ENCODE data around the gene CDH13. TPM values are rescaled to one million over a fixed set of nuclear protein-coding genes. Genes with fewer than 3 reads are reported as not detected.

CDH13 gene
- total and polyA plus RNA-seq, 2 of the 8 experiments (the other 6 are each of a cell fraction or from before 2014, with no cell fraction given), result 2.3 to 2.4 TPM

DNA sequence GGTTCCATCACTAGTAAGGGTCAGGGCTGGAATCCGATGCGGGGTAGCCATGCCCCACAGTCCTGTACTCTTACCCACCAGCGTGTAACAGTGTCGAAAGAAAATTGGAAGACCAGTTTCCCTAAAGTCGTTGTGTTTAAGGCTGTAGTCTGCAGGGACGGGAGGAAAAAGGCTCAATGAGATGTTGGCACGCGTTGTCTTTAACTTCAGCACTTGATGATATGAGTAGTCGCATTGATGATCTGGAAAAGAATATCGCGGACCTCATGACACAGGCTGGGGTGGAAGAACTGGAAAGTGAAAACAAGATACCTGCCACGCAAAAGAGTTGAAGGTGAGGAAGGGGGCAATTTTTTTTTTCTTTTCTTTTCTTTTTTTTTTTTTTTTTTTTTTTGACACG is 1182.3 kb downstream of the CDH13 start:
- POLR2A ChIA-PET (ENCODE audit: partially characterized antibody), result interaction anchor here (0.6 kb wide), 1 partner anchor 230 kb away, joined by 3 read pairs; no protein-coding TSS in a partner anchor
- no peak overlapping the region for H3K23ac ChIP-seq (ENCODE audit: insufficient read length)
- H3K4me1 ChIP-seq (replicated peaks in 1 of 4; ENCODE audit: control insufficient read depth in 3 of 4, insufficient read depth in 4 of 4, low read length in 3 of 4), result peaks cover 5 to 21% (median 10%) of the 10 kb centered on the region in 4 experiments
- H4K5ac ChIP-seq (ENCODE audit: insufficient read length, low read depth, low read length), result no peak overlapping the region
- H3K23me2 ChIP-seq (ENCODE audit: low read depth, low read length), result peaks cover 5% of the 10 kb centered on the region
- peak overlapping the region; percentile 87 to 96 (median 94); a peak in 7 of 8 replicates for H3K4me3 ChIP-seq (ENCODE audit: extremely low read depth in 1 of 4, insufficient read depth in 2 of 4, low read depth in 3 of 4, low read length in 4 of 4)
- no peaks in the 10 kb centered on the region; a peak in 1 of 7 replicates for H3K27me3 ChIP-seq (replicated peaks in 1 of 4; ENCODE audit: control insufficient read depth in 3 of 4, extremely low read depth in 1 of 4, insufficient read depth in 3 of 4, low read length in 3 of 4)
- no peak overlapping the region for H3K14ac ChIP-seq (ENCODE audit: insufficient read length)
- H3K79me1 ChIP-seq (ENCODE audit: low read depth, low read length), result peaks cover 6% of the 10 kb centered on the region
- peak overlapping the region; percentile 82 to 100 for H3K4me2 ChIP-seq (ENCODE audit: insufficient read depth in 1 of 2, low read depth in 2 of 2, low read length in 2 of 2)
- H3K56ac ChIP-seq (replicated peaks; ENCODE audit: insufficient read length, low read depth, low read length), result no peak overlapping the region
- CTCF ChIA-PET (ENCODE audit: partially characterized antibody), result no interaction called here
- H4K8ac ChIP-seq (ENCODE audit: extremely low read depth, insufficient read depth, low read length), result no peak overlapping the region
- H2AK5ac ChIP-seq (ENCODE audit: low read depth, low read length), result 0 out of 2 replicates have a peak overlapping the region, but pooled peaks have one; percentile 7
- no peak overlapping the region for H4K91ac ChIP-seq (replicated peaks; ENCODE audit: insufficient read length, low read length)
- no peak overlapping the region for H3K27ac ChIP-seq (ENCODE audit: low read depth, low read length)
- no peak overlapping the region for H2BK120ac ChIP-seq (replicated peaks; ENCODE audit: low read depth, low read length)
- H2BK15ac ChIP-seq (ENCODE audit: low read length), result no peak overlapping the region
- no peak overlapping the region for H2BK5ac ChIP-seq (ENCODE audit: low read depth, low read length)
- H3K4ac ChIP-seq (replicated peaks; ENCODE audit: insufficient read length, low read depth, low read length), result no peak overlapping the region
- H3K18ac ChIP-seq (ENCODE audit: extremely low read depth, low read length), result no peak overlapping the region
- no peak overlapping the region for H2AFZ ChIP-seq (ENCODE audit: low read length)
- WGBS, 2 experiments (ENCODE audit: extremely low coverage in 1 of 2, insufficient coverage in 1 of 2, insufficient read length in 1 of 2, insufficient replicate concordance in 2 of 2, low coverage in 1 of 2, low lambda C conversion rate in 2 of 2, missing lambda C conversion rate in 1 of 2), result 90% methylated on average over 12 of the region's 13 CpGs; no CpG with 5 or more reads in 1 of the 2 experiments
- H3K79me2 ChIP-seq (ENCODE audit: control insufficient read depth in 1 of 2, insufficient read depth in 2 of 2, low read length in 2 of 2), result peaks cover 6 to 30% of the 10 kb centered on the region in 2 experiments
- DNase-seq (ENCODE audit: low read depth in 1 of 2, low spot score in 2 of 2) (no peak), FAIRE-seq (no peak)
- H3K36me3 ChIP-seq (ENCODE audit: control insufficient read depth in 2 of 4, insufficient read depth in 4 of 4, low read length in 3 of 4), result peaks cover 0 to 17% (median 2%) of the 10 kb centered on the region in 4 experiments; a peak in 4 of 8 replicates
- peaks cover 0 to 4% of the 10 kb centered on the region in 2 experiments for H4K20me1 ChIP-seq (replicated peaks in 1 of 2; ENCODE audit: control insufficient read depth in 1 of 2, insufficient read depth in 2 of 2, low read length in 2 of 2)
- H3K9ac ChIP-seq (replicated peaks in 1 of 4; ENCODE audit: extremely low read depth in 1 of 4, low read depth in 3 of 4, low read length in 3 of 4), result peak overlapping the region in 1 of 4 experiments; percentile 5; a peak in 1 of 7 replicates
- H3K9me3 ChIP-seq (ENCODE audit: insufficient read depth in 2 of 2, low read depth in 1 of 2, low read length in 1 of 2), result no peaks in the 10 kb centered on the region
- no peak overlapping the region for H2BK12ac ChIP-seq (ENCODE audit: low read depth, low read length)
- no peak overlapping the region for H2BK20ac ChIP-seq (ENCODE audit: low read length)
- TF ChIP-seq CTCF (IDR thresholded peaks at IDR 0.05; ENCODE audit: control extremely low read depth in 1 of 3, insufficient read depth in 1 of 3, low read depth in 1 of 3, low read length in 3 of 3) (no peak), PHF8 (conservative IDR thresholded peaks at IDR 0.05; ENCODE audit: low read depth, low read length) (no peak), CBX5 (IDR thresholded peaks at IDR 0.05; ENCODE audit: low read depth, low read length) (no peak), ZNF274 (IDR thresholded peaks at IDR 0.05; ENCODE audit: borderline replicate concordance, extremely low read depth, low read length) (no peak), JUND (IDR thresholded peaks at IDR 0.05; ENCODE audit: low read length) (no peak), TAF1 (IDR thresholded peaks at IDR 0.05; ENCODE audit: low read depth, low read length) (no peak), MAFK (IDR thresholded peaks at IDR 0.05; ENCODE audit: low read depth, low read length) (no peak), NANOG (IDR thresholded peaks at IDR 0.05; ENCODE audit: insufficient read depth, low read depth, low read length, poor library complexity, severe bottlenecking) (no peak), ATF3 (IDR thresholded peaks at IDR 0.05; ENCODE audit: insufficient read depth, low read depth, low read length) (no peak)
